ENCODE data around the gene EIF3A.

EIF3A gene

DNA sequence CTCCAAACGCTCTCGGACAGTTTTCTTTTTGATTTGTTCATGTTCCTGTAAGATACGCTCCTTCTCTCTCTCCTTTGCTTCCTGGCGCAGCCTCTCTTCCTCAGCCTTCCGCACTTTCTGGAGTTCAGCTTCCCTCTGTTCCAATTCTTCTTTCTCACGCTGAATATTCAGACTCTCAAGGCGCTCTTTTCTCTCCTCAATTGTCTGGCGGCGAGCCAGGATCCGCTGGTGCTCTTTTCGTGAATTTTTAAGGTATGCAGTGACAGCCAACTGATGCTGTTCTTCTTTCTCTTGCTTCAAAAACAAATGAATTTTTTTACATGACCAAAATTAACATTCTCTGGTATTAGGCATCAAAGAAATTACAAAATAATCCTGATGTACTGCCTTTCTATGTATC is 22.6 kb downstream of the EIF3A start:
- Histone ChIP-seq H3K27ac (ENCODE audit: extremely low read depth, low read depth, low read length) (no peak overlapping the region), H3K9me3 (ENCODE audit: control insufficient read depth, insufficient read depth, low read depth, low read length) (no peaks in the 10 kb centered on the region), H3K4me3 (ENCODE audit: low read depth, low read length) (no peak overlapping the region), H3K36me3 (ENCODE audit: control insufficient read depth in 2 of 2, insufficient read depth in 1 of 2, low read length in 2 of 2) (peaks cover 92 to 97% of the 10 kb centered on the region in 2 experiments), H3K4me1 (ENCODE audit: control insufficient read depth, insufficient read depth, low read length) (no peaks in the 10 kb centered on the region)
- TF ChIP-seq ZNF514 (tag by site-specific recombination; IDR thresholded peaks at IDR 0.05) (no peak), KLF10 (tag by site-specific recombination; IDR thresholded peaks at IDR 0.05) (no peak), BCL11A (tag by site-specific recombination; IDR thresholded peaks at IDR 0.05; ENCODE audit: low read depth) (no peak), TRIM28 (IDR thresholded peaks at IDR 0.05; ENCODE audit: borderline replicate concordance, low read length) (no peak), ZNF792 (tag by site-specific recombination; IDR thresholded peaks at IDR 0.05) (no peak), ZEB2 (tag by site-specific recombination; IDR thresholded peaks at IDR 0.05) (no peak), ZNF266 (tag by site-specific recombination; IDR thresholded peaks at IDR 0.05; ENCODE audit: low read depth) (no peak), ZNF529 (tag by site-specific recombination; IDR thresholded peaks at IDR 0.05; ENCODE audit: insufficient replicate concordance) (no peak), ZNF510 (tag by site-specific recombination; IDR thresholded peaks at IDR 0.05; ENCODE audit: insufficient replicate concordance) (no peak), TCF7L2 (IDR thresholded peaks at IDR 0.05; ENCODE audit: borderline replicate concordance, low read depth, low read length) (no peak), ZNF19 (tag by site-specific recombination; IDR thresholded peaks at IDR 0.05; ENCODE audit: low read depth) (no peak), ZNF223 (tag by site-specific recombination; IDR thresholded peaks at IDR 0.05) (no peak)
- TF ChIP-seq, protein P1, sequence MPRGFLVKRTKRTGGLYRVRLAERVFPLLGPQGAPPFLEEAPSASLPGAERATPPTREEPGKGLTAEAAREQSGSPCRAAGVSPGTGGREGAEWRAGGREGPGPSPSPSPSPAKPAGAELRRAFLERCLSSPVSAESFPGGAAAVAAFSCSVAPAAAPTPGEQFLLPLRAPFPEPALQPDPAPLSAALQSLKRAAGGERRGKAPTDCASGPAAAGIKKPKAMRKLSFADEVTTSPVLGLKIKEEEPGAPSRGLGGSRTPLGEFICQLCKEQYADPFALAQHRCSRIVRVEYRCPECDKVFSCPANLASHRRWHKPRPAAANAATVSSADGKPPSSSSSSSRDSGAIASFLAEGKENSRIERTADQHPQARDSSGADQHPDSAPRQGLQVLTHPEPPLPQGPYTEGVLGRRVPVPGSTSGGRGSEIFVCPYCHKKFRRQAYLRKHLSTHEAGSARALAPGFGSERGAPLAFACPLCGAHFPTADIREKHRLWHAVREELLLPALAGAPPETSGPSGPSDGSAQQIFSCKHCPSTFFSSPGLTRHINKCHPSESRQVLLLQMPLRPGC (tag by site-specific recombination; IDR thresholded peaks at IDR 0.05), result no peak
- TF ChIP-seq, protein P2, sequence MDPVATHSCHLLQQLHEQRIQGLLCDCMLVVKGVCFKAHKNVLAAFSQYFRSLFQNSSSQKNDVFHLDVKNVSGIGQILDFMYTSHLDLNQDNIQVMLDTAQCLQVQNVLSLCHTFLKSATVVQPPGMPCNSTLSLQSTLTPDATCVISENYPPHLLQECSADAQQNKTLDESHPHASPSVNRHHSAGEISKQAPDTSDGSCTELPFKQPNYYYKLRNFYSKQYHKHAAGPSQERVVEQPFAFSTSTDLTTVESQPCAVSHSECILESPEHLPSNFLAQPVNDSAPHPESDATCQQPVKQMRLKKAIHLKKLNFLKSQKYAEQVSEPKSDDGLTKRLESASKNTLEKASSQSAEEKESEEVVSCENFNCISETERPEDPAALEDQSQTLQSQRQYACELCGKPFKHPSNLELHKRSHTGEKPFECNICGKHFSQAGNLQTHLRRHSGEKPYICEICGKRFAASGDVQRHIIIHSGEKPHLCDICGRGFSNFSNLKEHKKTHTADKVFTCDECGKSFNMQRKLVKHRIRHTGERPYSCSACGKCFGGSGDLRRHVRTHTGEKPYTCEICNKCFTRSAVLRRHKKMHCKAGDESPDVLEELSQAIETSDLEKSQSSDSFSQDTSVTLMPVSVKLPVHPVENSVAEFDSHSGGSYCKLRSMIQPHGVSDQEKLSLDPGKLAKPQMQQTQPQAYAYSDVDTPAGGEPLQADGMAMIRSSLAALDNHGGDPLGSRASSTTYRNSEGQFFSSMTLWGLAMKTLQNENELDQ (tag by site-specific recombination; IDR thresholded peaks at IDR 0.05; ENCODE audit: low read depth), result no peak
- CTCF ChIA-PET, result no interaction called here
- POLR2A ChIA-PET, result interaction anchor here (0.6 kb wide), 1 partner anchor 17 kb away, joined by 4 read pairs; no protein-coding TSS in a partner anchor

DNA sequence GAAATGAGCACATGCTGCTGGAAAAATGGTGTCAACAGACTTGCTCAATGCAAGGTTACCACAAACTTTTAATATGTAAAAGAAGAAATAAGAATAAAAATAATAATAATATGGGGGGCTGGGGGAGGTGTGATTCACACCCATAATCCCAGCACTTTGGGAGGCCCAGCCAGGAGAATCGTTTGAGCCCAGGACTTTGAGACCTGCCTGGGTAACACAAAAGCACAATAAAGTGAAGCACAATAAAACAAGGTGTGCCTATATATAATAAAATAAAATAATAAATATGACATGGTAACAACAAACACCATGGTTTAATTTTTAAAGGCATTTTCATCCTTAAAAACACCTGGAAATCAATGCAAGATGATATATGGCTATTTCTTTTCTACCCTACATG is 25.1 kb downstream of the EIF3A start:
- Histone ChIP-seq H3K4me3 (ENCODE audit: low read depth, low read length) (no peak overlapping the region), H3K4me1 (ENCODE audit: control insufficient read depth, insufficient read depth, low read length) (no peaks in the 10 kb centered on the region), H3K36me3 (ENCODE audit: control insufficient read depth in 2 of 2, insufficient read depth in 1 of 2, low read length in 2 of 2) (peaks cover 93 to 98% of the 10 kb centered on the region in 2 experiments), H3K27ac (ENCODE audit: extremely low read depth, low read depth, low read length) (no peak overlapping the region), H3K9me3 (ENCODE audit: control insufficient read depth, insufficient read depth, low read depth, low read length) (no peaks in the 10 kb centered on the region)
- POLR2A ChIA-PET, result no interaction called here
- CTCF ChIA-PET, result no interaction called here
- TF ChIP-seq ZNF549 (tag by site-specific recombination; IDR thresholded peaks at IDR 0.05) (no peak), MYNN (tag by site-specific recombination; IDR thresholded peaks at IDR 0.05; ENCODE audit: borderline replicate concordance) (no peak), ZNF404 (tag by site-specific recombination; IDR thresholded peaks at IDR 0.05) (no peak), ZNF610 (tag by site-specific recombination; IDR thresholded peaks at IDR 0.05; ENCODE audit: borderline replicate concordance) (no peak), ZNF175 (tag by site-specific recombination; IDR thresholded peaks at IDR 0.05) (no peak), ZNF473 (tag by site-specific recombination; IDR thresholded peaks at IDR 0.05) (no peak), KLF9 (tag by site-specific recombination; IDR thresholded peaks at IDR 0.05; ENCODE audit: low read depth) (no peak)
- TF ChIP-seq, protein P3, sequence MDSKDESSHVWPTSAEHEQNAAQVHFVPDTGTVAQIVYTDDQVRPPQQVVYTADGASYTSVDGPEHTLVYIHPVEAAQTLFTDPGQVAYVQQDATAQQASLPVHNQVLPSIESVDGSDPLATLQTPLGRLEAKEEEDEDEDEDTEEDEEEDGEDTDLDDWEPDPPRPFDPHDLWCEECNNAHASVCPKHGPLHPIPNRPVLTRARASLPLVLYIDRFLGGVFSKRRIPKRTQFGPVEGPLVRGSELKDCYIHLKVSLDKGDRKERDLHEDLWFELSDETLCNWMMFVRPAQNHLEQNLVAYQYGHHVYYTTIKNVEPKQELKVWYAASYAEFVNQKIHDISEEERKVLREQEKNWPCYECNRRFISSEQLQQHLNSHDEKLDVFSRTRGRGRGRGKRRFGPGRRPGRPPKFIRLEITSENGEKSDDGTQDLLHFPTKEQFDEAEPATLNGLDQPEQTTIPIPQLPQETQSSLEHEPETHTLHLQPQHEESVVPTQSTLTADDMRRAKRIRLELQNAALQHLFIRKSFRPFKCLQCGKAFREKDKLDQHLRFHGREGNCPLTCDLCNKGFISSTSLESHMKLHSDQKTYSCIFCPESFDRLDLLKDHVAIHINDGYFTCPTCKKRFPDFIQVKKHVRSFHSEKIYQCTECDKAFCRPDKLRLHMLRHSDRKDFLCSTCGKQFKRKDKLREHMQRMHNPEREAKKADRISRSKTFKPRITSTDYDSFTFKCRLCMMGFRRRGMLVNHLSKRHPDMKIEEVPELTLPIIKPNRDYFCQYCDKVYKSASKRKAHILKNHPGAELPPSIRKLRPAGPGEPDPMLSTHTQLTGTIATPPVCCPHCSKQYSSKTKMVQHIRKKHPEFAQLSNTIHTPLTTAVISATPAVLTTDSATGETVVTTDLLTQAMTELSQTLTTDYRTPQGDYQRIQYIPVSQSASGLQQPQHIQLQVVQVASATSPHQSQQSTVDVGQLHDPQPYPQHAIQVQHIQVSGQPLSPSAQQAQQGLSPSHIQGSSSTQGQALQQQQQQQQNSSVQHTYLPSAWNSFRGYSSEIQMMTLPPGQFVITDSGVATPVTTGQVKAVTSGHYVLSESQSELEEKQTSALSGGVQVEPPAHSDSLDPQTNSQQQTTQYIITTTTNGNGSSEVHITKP (tag by site-specific recombination; IDR thresholded peaks at IDR 0.05), result no peak
- TF ChIP-seq, protein P4, sequence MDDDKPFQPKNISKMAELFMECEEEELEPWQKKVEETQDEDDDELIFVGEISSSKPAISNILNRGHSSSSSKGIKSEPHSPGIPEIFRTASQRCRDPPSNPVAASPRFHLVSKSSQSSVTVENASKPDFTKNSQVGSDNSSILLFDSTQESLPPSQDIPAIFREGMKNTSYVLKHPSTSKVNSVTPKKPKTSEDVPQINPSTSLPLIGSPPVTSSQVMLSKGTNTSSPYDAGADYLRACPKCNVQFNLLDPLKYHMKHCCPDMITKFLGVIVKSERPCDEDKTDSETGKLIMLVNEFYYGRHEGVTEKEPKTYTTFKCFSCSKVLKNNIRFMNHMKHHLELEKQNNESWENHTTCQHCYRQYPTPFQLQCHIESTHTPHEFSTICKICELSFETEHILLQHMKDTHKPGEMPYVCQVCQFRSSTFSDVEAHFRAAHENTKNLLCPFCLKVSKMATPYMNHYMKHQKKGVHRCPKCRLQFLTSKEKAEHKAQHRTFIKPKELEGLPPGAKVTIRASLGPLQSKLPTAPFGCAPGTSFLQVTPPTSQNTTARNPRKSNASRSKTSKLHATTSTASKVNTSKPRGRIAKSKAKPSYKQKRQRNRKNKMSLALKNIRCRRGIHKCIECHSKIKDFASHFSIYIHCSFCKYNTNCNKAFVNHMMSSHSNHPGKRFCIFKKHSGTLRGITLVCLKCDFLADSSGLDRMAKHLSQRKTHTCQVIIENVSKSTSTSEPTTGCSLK (tag by site-specific recombination; IDR thresholded peaks at IDR 0.05), result no peak
- TF ChIP-seq, protein P5, sequence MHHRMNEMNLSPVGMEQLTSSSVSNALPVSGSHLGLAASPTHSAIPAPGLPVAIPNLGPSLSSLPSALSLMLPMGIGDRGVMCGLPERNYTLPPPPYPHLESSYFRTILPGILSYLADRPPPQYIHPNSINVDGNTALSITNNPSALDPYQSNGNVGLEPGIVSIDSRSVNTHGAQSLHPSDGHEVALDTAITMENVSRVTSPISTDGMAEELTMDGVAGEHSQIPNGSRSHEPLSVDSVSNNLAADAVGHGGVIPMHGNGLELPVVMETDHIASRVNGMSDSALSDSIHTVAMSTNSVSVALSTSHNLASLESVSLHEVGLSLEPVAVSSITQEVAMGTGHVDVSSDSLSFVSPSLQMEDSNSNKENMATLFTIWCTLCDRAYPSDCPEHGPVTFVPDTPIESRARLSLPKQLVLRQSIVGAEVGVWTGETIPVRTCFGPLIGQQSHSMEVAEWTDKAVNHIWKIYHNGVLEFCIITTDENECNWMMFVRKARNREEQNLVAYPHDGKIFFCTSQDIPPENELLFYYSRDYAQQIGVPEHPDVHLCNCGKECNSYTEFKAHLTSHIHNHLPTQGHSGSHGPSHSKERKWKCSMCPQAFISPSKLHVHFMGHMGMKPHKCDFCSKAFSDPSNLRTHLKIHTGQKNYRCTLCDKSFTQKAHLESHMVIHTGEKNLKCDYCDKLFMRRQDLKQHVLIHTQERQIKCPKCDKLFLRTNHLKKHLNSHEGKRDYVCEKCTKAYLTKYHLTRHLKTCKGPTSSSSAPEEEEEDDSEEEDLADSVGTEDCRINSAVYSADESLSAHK (tag by site-specific recombination; IDR thresholded peaks at IDR 0.05), result no peak

All from HEK293 (cell line).